Breast epithelium (tissue), 3 donors: Measurements from ENCODE around the gene PDE6A.

Experiments
- CTCF ChIP-seq, 3 donors: fragments of 450-650 bp; IDR thresholded peaks; one replicate each; pipeline ENCODE4 v1.5.1; 2016 to 2017; ENCODE audit warnings: antibody characterized with exemption in 3 of 3, mild to moderate bottlenecking in 3 of 3, moderate library complexity in 3 of 3
- POLR2A ChIP-seq: fragments of 450-650 bp; IDR thresholded peaks from one replicate; pipeline ENCODE4 v1.6.1; 2016; ENCODE audit warnings: antibody characterized with exemption, mild to moderate bottlenecking, moderate library complexity
- POLR2AphosphoS5 ChIP-seq, 3 donors: sonication (generic); formaldehyde crosslinking; IDR thresholded peaks; one replicate each; pipeline ENCODE4 v1.6.1; 2017; ENCODE audit warnings: antibody characterized with exemption in 3 of 3

- TF ChIP-seq POLR2A (no peak), CTCF (IDR thresholded peaks at IDR 0.05) (peak; percentile 49 to 77 (median 67)), POLR2AphosphoS5 (IDR thresholded peaks at IDR 0.05) (no peak)
Measured at GRCh38 chr5:149834246-149834855, 110.2 kb downstream of the PDE6A start.
